Osteocyte (in vitro differentiated cells): ENCODE measurements around the gene DLGAP5. TPM values are rescaled to one million over a fixed set of nuclear protein-coding genes. Genes with fewer than 3 reads are reported as not detected.

Source experiments
- DNase-seq: peaks from one replicate; pipeline ENCODE4 v3.0.0; 2021; ENCODE audit warnings: mixed read lengths; ENCODE audit not compliant: unreplicated experiment; ENCODE audit errors: extremely low spot score
- H3K27ac Mint-ChIP-seq: one replicate; pipeline ENCODE4 v1.8.0; 2021; ENCODE audit warnings: mild to moderate bottlenecking, mixed read lengths; ENCODE audit not compliant: unreplicated experiment
- H3K27me3 Mint-ChIP-seq: one replicate; pipeline ENCODE4 v1.8.0; 2021; ENCODE audit warnings: mixed read lengths; ENCODE audit not compliant: unreplicated experiment
- H3K36me3 Mint-ChIP-seq: one replicate; pipeline ENCODE4 v1.8.0; 2021; ENCODE audit warnings: mixed read lengths; ENCODE audit not compliant: unreplicated experiment
- H3K4me1 Mint-ChIP-seq: one replicate; pipeline ENCODE4 v1.8.0; 2021; ENCODE audit warnings: mixed read lengths; ENCODE audit not compliant: unreplicated experiment
- H3K4me3 Mint-ChIP-seq: one replicate; pipeline ENCODE4 v1.8.0; 2021; ENCODE audit warnings: mild to moderate bottlenecking, moderate library complexity, mixed read lengths; ENCODE audit not compliant: unreplicated experiment
- H3K9me3 Mint-ChIP-seq: one replicate; pipeline ENCODE4 v1.8.0; 2021; ENCODE audit warnings: mixed read lengths; ENCODE audit not compliant: unreplicated experiment
- CTCF ChIP-seq: fragments of 200-600 bp; sonication (generic); IDR thresholded peaks from 2 replicates; pipeline ENCODE4 v1.5.0; 2021; ENCODE audit warnings: antibody characterized with exemption, mild to moderate bottlenecking, moderate library complexity
- total RNA-seq: library from RNA; stranded (reverse); gene quantifications from 2 replicates; pipeline ENCODE4 v1.2.1, GENCODE V29; 2021

Gene DLGAP5
- total RNA-seq, 1 donor from 2014 or later: 11.7 TPM

DNA sequence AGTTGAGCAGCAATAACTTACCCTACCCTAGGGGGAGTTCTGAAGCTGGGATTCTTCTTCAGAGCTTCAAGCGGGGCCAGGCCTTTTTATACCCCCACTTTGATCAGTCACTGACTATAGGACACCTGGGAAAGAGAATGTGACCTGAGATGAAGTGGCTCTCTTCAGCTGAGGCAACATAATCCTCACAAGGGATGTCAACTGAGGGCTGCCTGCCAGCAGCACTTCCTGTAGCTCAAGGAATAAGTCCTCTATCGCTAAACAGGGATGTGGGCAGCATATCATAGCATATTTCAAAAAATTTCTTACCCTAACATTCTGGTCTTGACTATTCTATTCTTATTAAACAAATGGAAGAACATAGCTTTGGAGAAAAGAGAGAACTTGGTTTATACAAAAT, 45.0 kb downstream of the DLGAP5 start:
- Mint-ChIP-seq H3K36me3 (peaks cover 34% of the 10 kb centered on the region), H3K27ac (no peak overlapping the region), H3K9me3 (no peaks in the 10 kb centered on the region), H3K4me1 (peaks cover 6% of the 10 kb centered on the region), H3K27me3 (no peaks in the 10 kb centered on the region), H3K4me3 (no peak overlapping the region)
- no peak for TF ChIP-seq CTCF
- no peak for DNase-seq

- Mint-ChIP-seq H3K9me3 (no peaks in the 10 kb centered on the region), H3K4me1 (peaks cover 4% of the 10 kb centered on the region), H3K27me3 (no peaks in the 10 kb centered on the region), H3K4me3 (no peak overlapping the region), H3K27ac (no peak overlapping the region), H3K36me3 (peaks cover 55% of the 10 kb centered on the region)
- no peak for DNase-seq
- no peak for TF ChIP-seq CTCF
Observed at GRCh38 chr14:55142466-55142865, 48.9 kb downstream of the DLGAP5 start.

DNA sequence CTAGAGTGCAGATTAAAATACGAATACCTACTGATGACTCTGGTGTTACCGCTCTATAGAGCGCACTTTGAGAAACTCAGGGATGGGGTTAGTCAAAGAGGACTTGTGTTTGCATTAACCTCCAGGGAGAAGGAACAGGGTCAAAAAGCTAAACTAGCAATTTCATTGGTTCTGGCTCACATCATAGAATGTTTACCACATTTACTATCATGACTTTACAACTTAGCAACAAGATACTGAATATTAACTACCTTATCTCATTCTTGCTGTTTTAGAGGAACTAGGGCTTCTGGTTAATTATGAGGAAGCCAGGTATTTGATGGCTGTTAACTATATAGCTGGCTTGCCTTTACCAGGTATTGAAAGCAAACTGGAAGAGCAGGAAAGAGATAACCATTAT, 49.6 kb downstream of the DLGAP5 start:
- TF ChIP-seq CTCF: no peak
- Mint-ChIP-seq H3K27ac (no peak overlapping the region), H3K9me3 (no peaks in the 10 kb centered on the region), H3K4me1 (peaks cover 11% of the 10 kb centered on the region), H3K36me3 (peaks cover 52% of the 10 kb centered on the region), H3K4me3 (no peak overlapping the region), H3K27me3 (no peaks in the 10 kb centered on the region)
- no peak for DNase-seq

- Mint-ChIP-seq H3K9me3 (no peaks in the 10 kb centered on the region), H3K4me3 (no peak overlapping the region), H3K4me1 (peaks cover 18% of the 10 kb centered on the region), H3K27me3 (no peaks in the 10 kb centered on the region), H3K36me3 (peaks cover 41% of the 10 kb centered on the region), H3K27ac (no peak overlapping the region)
- TF ChIP-seq CTCF: no peak
- DNase-seq: no peak
Observed at GRCh38 chr14:55139696-55140509, 51.5 kb downstream of the DLGAP5 start.

GRCh38 chr14:55139141-55139540, 52.2 kb downstream of the DLGAP5 start:
- no peak for DNase-seq
- Mint-ChIP-seq H3K27me3 (no peaks in the 10 kb centered on the region), H3K27ac (peak overlapping the region; percentile 41), H3K4me3 (no peak overlapping the region), H3K4me1 (peaks cover 18% of the 10 kb centered on the region), H3K9me3 (no peaks in the 10 kb centered on the region), H3K36me3 (peaks cover 36% of the 10 kb centered on the region)
- TF ChIP-seq CTCF: no peak
